Esophagus squamous epithelium (tissue), 5 donors: ENCODE data around the gene FEM1B. TPM values are rescaled to one million over a fixed set of nuclear protein-coding genes. Genes with fewer than 3 reads are reported as not detected.

Source experiments
- DNase-seq: peaks from one replicate; lab custom pipeline; 2025; lab: John Stamatoyannopoulos, UW
- H3K27ac ChIP-seq, 4 donors: fragments of 200-600 bp; sonication (generic); one replicate each; pipeline ENCODE4 v1.5.1; 2016 to 2019; ENCODE audit warnings: mild to moderate bottlenecking in 1 of 4
- H3K27me3 ChIP-seq, 4 donors: fragments of 200-600 bp; sonication (generic); 1 replicate in 3 of 4; 2 replicates in 1 of 4; pipeline versions ENCODE4 v1.5.1 to v1.6.0; 2017 to 2021; ENCODE audit warnings: antibody characterized with exemption in 1 of 4
- H3K36me3 ChIP-seq, 3 donors: fragments of 200-600 bp; sonication (generic); one replicate each; pipeline ENCODE4 v1.5.1; 2016 to 2019
- H3K4me1 ChIP-seq, 3 donors: fragments of 200-600 bp; sonication (generic); one replicate each; pipeline ENCODE4 v1.5.1; 2017 to 2019
- H3K4me3 ChIP-seq, 4 donors: fragments of 200-600 bp; sonication (generic); 1 replicate in 3 of 4; 2 replicates in 1 of 4; pipeline ENCODE4 v1.5.1; 2016 to 2019; ENCODE audit warnings: mild to moderate bottlenecking in 2 of 4, moderate library complexity in 1 of 4
- H3K9me3 ChIP-seq, 3 donors: fragments of 200-600 bp; sonication (generic); one replicate each; pipeline ENCODE4 v1.5.1; 2016 to 2019
- POLR2A ChIP-seq, 4 donors: fragments of 450-650 bp; IDR thresholded peaks; one replicate each; pipeline ENCODE4 v1.6.1; 2017; ENCODE audit warnings: antibody characterized with exemption in 4 of 4, mild to moderate bottlenecking in 4 of 4, moderate library complexity in 3 of 4
- WGBS, 2 donors: methylation state at CpG; one replicate each; pipeline ENCODE4 v1.1.5; 2018; 5-methylcytosine and 5-hydroxymethylcytosine counted together
- intact Hi-C: fragments of 100-400 bp; cut with DNase I; formaldehyde crosslinking; loops from one replicate; pipeline ENCODE4 v1.15.0; 2022
- total RNA-seq, 4 donors: library from RNA; depleted of rRNA; stranded (reverse); fragments of >200 nt; gene quantifications; one replicate each; pipeline ENCODE4 v1.1.0, GENCODE V29; 2016
- TF ChIP-seq, protein P1 (sequence below), 6 experiments: fragments of 450-650 bp in 4 of 6; fragments of 200-600 bp in 2 of 6; sonication (generic) in 2 of 6; IDR thresholded peaks; one replicate each; pipeline ENCODE4 v1.5.1; 2016 to 2019; ENCODE audit warnings: antibody characterized with exemption in 6 of 6, mild to moderate bottlenecking in 4 of 6, moderate library complexity in 4 of 6
- donor health status: DM: yes; HTN: yes; CAD: no.

Gene FEM1B
- total RNA-seq, 4 donors from 2014 or later = 32.3 to 64.4 (median 46.8) TPM

DNA sequence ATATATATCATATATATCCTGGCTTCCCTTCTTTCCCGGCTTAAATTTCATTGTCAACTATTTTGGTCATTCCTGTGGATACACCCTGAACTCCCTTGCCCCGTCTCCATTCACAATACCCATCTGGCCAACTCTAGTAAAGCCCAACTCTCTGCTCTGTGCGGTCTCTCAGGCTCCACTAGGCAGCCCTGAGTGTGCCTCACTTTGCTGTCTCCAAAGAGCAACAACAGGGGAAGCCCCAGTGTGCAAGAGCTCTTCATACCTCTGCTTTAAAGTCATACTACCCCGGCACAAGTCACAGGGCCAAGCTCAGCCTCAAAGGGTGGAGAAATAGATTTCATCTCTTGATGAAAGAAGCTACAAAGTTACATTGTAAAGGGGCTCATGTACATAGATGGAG is 18.9 kb upstream of the FEM1B start:
- Histone ChIP-seq H3K4me1 (peaks cover 3 to 32% (median 12%) of the 10 kb centered on the region in 3 donors), H3K9me3 (no peaks in the 10 kb centered on the region), H3K27ac (peak overlapping the region in 2 of 4 donors; percentile 42 to 58), H3K27me3 (no peaks in the 10 kb centered on the region), H3K36me3 (no peaks in the 10 kb centered on the region), H3K4me3 (no peak overlapping the region)
- WGBS, 2 donors = 55 to 57% methylated on average over 4 of the region's 4 CpGs
- intact Hi-C loops = loop anchor here (10.0 kb wide), 1 partner anchor 126 kb away; no protein-coding TSS in a partner anchor
- TF ChIP-seq, protein P1, sequence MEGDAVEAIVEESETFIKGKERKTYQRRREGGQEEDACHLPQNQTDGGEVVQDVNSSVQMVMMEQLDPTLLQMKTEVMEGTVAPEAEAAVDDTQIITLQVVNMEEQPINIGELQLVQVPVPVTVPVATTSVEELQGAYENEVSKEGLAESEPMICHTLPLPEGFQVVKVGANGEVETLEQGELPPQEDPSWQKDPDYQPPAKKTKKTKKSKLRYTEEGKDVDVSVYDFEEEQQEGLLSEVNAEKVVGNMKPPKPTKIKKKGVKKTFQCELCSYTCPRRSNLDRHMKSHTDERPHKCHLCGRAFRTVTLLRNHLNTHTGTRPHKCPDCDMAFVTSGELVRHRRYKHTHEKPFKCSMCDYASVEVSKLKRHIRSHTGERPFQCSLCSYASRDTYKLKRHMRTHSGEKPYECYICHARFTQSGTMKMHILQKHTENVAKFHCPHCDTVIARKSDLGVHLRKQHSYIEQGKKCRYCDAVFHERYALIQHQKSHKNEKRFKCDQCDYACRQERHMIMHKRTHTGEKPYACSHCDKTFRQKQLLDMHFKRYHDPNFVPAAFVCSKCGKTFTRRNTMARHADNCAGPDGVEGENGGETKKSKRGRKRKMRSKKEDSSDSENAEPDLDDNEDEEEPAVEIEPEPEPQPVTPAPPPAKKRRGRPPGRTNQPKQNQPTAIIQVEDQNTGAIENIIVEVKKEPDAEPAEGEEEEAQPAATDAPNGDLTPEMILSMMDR (IDR thresholded peaks at IDR 0.05) = no peak
- no peak for TF ChIP-seq POLR2A (IDR thresholded peaks at IDR 0.05)
- DNase-seq = no peak

GRCh38 chr15:68259883-68260282 is 17.7 kb upstream of the FEM1B start:
- no peak for TF ChIP-seq POLR2A (IDR thresholded peaks at IDR 0.05)
- TF ChIP-seq, protein P1 (IDR thresholded peaks at IDR 0.05) = no peak
- H3K4me1 ChIP-seq = peaks cover 3 to 43% (median 15%) of the 10 kb centered on the region in 3 donors
- H3K9me3 ChIP-seq = no peaks in the 10 kb centered on the region
- 77% methylated on average over 2 of the region's 2 CpGs; no CpG with 5 or more reads in 1 of the 2 donors for WGBS, 2 donors
- no peaks in the 10 kb centered on the region for H3K27me3 ChIP-seq
- H3K27ac ChIP-seq = peak overlapping the region in 2 of 4 donors; percentile 42 to 58
- no peak overlapping the region for H3K4me3 ChIP-seq
- H3K36me3 ChIP-seq = no peaks in the 10 kb centered on the region
- DNase-seq = no peak
- intact Hi-C loops = loop anchor here (10.0 kb wide), 1 partner anchor 125 kb away; no protein-coding TSS in a partner anchor

- Histone ChIP-seq H3K27ac (no peak overlapping the region), H3K27me3 (no peaks in the 10 kb centered on the region), H3K36me3 (no peaks in the 10 kb centered on the region), H3K4me1 (peaks cover 3 to 48% (median 10%) of the 10 kb centered on the region in 3 donors), H3K4me3 (no peak overlapping the region), H3K9me3 (no peaks in the 10 kb centered on the region)
- intact Hi-C loops = no loop called here
- no peak for DNase-seq
- WGBS, 2 donors = 81 to 90% methylated on average over 3 of the region's 3 CpGs
- TF ChIP-seq, protein P1 (IDR thresholded peaks at IDR 0.05) = no peak
- TF ChIP-seq POLR2A (IDR thresholded peaks at IDR 0.05) = no peak
Observed at GRCh38 chr15:68261241-68261640, 16.3 kb upstream of the FEM1B start.

GRCh38 chr15:68261980-68262379 is 15.6 kb upstream of the FEM1B start:
- Histone ChIP-seq H3K4me3 (no peak overlapping the region), H3K27me3 (no peaks in the 10 kb centered on the region), H3K27ac (no peak overlapping the region)

More at GRCh38 chr15:68261980-68262379, 15.6 kb upstream of the FEM1B start:
- 91 to 93% methylated on average over 3 of the region's 3 CpGs for WGBS, 2 donors
- H3K4me1 ChIP-seq = peaks cover 3 to 48% (median 7%) of the 10 kb centered on the region in 3 donors
- intact Hi-C loops = no loop called here
- no peaks in the 10 kb centered on the region for H3K36me3 ChIP-seq
- TF ChIP-seq, protein P1 (IDR thresholded peaks at IDR 0.05) = no peak
- TF ChIP-seq POLR2A (IDR thresholded peaks at IDR 0.05) = no peak
- no peak for DNase-seq
- no peaks in the 10 kb centered on the region for H3K9me3 ChIP-seq
